ENCODE data around the gene SOHLH2.

DNA sequence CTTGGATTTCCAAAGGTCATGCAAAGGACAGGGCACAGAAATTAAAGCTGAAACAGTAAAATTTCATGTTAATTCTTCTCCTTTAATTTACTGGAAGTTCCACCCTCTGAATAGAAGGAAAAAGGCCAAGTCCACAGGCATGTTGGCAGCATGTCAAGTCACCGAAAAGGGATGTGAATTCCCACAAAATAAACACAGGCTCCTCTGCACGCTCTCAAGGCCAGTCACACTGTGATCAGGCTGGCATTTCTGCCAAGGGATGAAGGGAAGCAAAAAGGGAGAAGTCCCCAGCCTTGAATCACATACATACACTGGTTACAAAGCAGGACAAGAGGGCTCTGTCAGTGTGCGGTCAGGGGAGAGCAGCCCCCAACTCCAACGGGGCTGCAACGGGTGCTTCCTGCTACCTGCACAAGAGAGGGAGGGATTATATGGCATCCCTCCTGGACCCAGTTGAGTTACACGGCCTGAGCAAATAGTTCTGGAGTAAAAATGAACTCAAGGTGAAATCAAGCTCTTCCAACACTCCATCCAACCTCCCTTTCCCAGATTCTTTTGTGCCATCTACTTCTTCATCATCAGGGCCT, 90.0 kb downstream of the SOHLH2 start:
- TF ChIP-seq, protein P1, sequence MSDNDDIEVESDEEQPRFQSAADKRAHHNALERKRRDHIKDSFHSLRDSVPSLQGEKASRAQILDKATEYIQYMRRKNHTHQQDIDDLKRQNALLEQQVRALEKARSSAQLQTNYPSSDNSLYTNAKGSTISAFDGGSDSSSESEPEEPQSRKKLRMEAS (IDR thresholded peaks at IDR 0.05; ENCODE audit: low read depth, low read length) = no peak
- no peak for TF ChIP-seq POLR2A (IDR thresholded peaks at IDR 0.05; ENCODE audit: extremely low read depth, insufficient read length)
- TF ChIP-seq, protein P2, sequence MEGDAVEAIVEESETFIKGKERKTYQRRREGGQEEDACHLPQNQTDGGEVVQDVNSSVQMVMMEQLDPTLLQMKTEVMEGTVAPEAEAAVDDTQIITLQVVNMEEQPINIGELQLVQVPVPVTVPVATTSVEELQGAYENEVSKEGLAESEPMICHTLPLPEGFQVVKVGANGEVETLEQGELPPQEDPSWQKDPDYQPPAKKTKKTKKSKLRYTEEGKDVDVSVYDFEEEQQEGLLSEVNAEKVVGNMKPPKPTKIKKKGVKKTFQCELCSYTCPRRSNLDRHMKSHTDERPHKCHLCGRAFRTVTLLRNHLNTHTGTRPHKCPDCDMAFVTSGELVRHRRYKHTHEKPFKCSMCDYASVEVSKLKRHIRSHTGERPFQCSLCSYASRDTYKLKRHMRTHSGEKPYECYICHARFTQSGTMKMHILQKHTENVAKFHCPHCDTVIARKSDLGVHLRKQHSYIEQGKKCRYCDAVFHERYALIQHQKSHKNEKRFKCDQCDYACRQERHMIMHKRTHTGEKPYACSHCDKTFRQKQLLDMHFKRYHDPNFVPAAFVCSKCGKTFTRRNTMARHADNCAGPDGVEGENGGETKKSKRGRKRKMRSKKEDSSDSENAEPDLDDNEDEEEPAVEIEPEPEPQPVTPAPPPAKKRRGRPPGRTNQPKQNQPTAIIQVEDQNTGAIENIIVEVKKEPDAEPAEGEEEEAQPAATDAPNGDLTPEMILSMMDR (IDR thresholded peaks at IDR 0.05; ENCODE audit: low read depth, low read length) = no peak
